ENCODE measurements around the gene ATP5F1C. TPM values are rescaled to one million over a fixed set of nuclear protein-coding genes. Genes with fewer than 3 reads are reported as not detected.

ATP5F1C gene
- total and polyA plus RNA-seq, 2 experiments from 2014 or later: 269 to 416 TPM

GRCh38 chr10:7836571-7836970 lies 48.6 kb downstream of the ATP5F1C start:
- no peaks in the 10 kb centered on the region for H3K9me2 ChIP-seq (replicated peaks; ENCODE audit: insufficient read depth)
- 99% methylated on average over 2 of the region's 2 CpGs for WGBS (ENCODE audit: low lambda C conversion rate, missing lambda C conversion rate)
- H3K27me3 ChIP-seq: no peaks in the 10 kb centered on the region
- H3K79me2 ChIP-seq: peaks cover 40% of the 10 kb centered on the region
- H3K4me2 ChIP-seq: no peak overlapping the region
- H3K4me3 ChIP-seq: no peak overlapping the region
- H3K9me3 ChIP-seq (ENCODE audit: low read depth): no peaks in the 10 kb centered on the region
- DNase-seq (ENCODE audit: low spot score): no peak
- H4K20me1 ChIP-seq (ENCODE audit: insufficient read depth, poor library complexity, severe bottlenecking): no peaks in the 10 kb centered on the region
- H3K36me3 ChIP-seq (replicated peaks; ENCODE audit: insufficient read depth, low read depth): no peaks in the 10 kb centered on the region
- no peaks in the 10 kb centered on the region for H3K4me1 ChIP-seq (ENCODE audit: insufficient read depth)
- H2AFZ ChIP-seq: no peak overlapping the region
- TF ChIP-seq, protein P1, sequence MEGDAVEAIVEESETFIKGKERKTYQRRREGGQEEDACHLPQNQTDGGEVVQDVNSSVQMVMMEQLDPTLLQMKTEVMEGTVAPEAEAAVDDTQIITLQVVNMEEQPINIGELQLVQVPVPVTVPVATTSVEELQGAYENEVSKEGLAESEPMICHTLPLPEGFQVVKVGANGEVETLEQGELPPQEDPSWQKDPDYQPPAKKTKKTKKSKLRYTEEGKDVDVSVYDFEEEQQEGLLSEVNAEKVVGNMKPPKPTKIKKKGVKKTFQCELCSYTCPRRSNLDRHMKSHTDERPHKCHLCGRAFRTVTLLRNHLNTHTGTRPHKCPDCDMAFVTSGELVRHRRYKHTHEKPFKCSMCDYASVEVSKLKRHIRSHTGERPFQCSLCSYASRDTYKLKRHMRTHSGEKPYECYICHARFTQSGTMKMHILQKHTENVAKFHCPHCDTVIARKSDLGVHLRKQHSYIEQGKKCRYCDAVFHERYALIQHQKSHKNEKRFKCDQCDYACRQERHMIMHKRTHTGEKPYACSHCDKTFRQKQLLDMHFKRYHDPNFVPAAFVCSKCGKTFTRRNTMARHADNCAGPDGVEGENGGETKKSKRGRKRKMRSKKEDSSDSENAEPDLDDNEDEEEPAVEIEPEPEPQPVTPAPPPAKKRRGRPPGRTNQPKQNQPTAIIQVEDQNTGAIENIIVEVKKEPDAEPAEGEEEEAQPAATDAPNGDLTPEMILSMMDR (IDR thresholded peaks at IDR 0.05; ENCODE audit: poor library complexity): no peak
- TF ChIP-seq EZH2 (IDR thresholded peaks at IDR 0.05; ENCODE audit: borderline replicate concordance): no peak
- TF ChIP-seq EZH2phosphoT487 (IDR thresholded peaks at IDR 0.05; ENCODE audit: low read depth, severe bottlenecking, unreplicated experiment): no peak
- H3K27ac ChIP-seq: no peak overlapping the region

DNA sequence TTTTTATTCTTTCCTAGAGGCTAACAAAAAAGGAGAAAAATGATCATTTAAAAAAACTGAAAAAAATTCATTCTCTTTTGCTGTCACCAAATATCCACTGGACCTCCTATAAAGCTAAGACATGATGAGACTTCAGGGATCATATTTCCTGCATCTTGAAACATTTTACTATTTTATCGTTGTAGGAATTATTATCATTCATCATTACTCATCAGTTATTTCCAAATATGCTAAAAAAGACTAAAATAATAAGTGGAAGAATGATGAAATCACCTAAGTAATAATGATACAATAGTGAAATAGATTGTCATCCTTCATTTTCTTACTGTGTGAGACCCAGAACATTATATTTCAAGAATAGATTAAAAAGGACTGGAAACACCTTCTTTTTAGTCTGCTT lies 58.6 kb downstream of the ATP5F1C start:
- no peak for DNase-seq (ENCODE audit: low spot score)
- Histone ChIP-seq H3K27ac (no peak overlapping the region), H3K27me3 (no peaks in the 10 kb centered on the region), H3K36me3 (replicated peaks; ENCODE audit: insufficient read depth, low read depth) (no peaks in the 10 kb centered on the region), H3K9me3 (ENCODE audit: low read depth) (no peaks in the 10 kb centered on the region), H3K4me3 (no peak overlapping the region), H3K4me2 (no peak overlapping the region), H3K79me2 (peaks cover 36% of the 10 kb centered on the region), H2AFZ (no peak overlapping the region), H3K4me1 (ENCODE audit: insufficient read depth) (no peaks in the 10 kb centered on the region), H4K20me1 (ENCODE audit: insufficient read depth, poor library complexity, severe bottlenecking) (no peaks in the 10 kb centered on the region), H3K9me2 (replicated peaks; ENCODE audit: insufficient read depth) (no peaks in the 10 kb centered on the region)
- WGBS (ENCODE audit: low lambda C conversion rate, missing lambda C conversion rate): 85% methylated on average over 1 of the region's 1 CpG
- no peak for TF ChIP-seq EZH2phosphoT487 (IDR thresholded peaks at IDR 0.05; ENCODE audit: low read depth, severe bottlenecking, unreplicated experiment)
- TF ChIP-seq, protein P1 (IDR thresholded peaks at IDR 0.05; ENCODE audit: poor library complexity): no peak
- TF ChIP-seq EZH2 (IDR thresholded peaks at IDR 0.05; ENCODE audit: borderline replicate concordance): no peak

DNA sequence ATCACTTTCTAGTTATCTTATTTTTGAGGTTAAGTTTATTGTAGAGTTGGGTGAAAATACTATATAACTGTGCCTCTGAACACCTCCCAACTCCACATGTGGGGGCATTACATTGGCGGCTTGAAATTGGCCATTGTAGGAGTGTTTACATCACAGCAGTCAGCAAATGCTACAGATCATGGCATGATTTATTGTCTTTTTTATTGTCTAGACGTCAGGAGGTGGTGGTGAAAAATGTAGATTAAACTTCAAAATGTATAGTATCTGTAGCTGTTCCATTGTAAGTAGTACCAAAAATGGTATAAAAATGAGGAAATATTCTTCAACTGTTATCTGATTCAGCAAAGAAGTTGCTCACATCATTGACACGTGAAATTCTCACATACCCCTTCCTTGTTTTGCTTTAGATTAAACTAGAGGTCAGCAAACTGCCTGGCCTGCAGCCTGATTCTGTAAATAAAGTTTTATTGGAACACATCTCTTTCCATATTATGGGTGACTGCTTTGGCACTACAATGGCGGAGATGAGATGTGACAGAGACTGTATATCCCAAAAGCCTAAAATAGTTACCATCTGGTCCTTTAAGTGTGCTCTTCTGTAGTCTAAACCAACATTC lies 65.4 kb downstream of the ATP5F1C start:
- Histone ChIP-seq H3K27me3 (no peaks in the 10 kb centered on the region), H3K36me3 (replicated peaks; ENCODE audit: insufficient read depth, low read depth) (no peaks in the 10 kb centered on the region), H3K79me2 (peaks cover 44% of the 10 kb centered on the region), H3K4me2 (no peak overlapping the region), H3K4me3 (no peak overlapping the region), H3K4me1 (ENCODE audit: insufficient read depth) (peaks cover 9% of the 10 kb centered on the region), H3K9me2 (replicated peaks; ENCODE audit: insufficient read depth) (no peaks in the 10 kb centered on the region), H2AFZ (no peak overlapping the region), H3K9me3 (ENCODE audit: low read depth) (no peaks in the 10 kb centered on the region), H3K27ac (no peak overlapping the region), H4K20me1 (ENCODE audit: insufficient read depth, poor library complexity, severe bottlenecking) (no peaks in the 10 kb centered on the region)
- WGBS (ENCODE audit: low lambda C conversion rate, missing lambda C conversion rate): 63% methylated on average over 4 of the region's 4 CpGs
- no peak for TF ChIP-seq EZH2phosphoT487 (IDR thresholded peaks at IDR 0.05; ENCODE audit: low read depth, severe bottlenecking, unreplicated experiment)
- no peak for TF ChIP-seq EZH2 (IDR thresholded peaks at IDR 0.05; ENCODE audit: borderline replicate concordance)
- TF ChIP-seq, protein P1 (IDR thresholded peaks at IDR 0.05; ENCODE audit: poor library complexity): no peak
- no peak for DNase-seq (ENCODE audit: low spot score)

Data from hepatocyte (in vitro differentiated cells).